Stimulated activated CD8-positive, alpha-beta memory T cell treated with anti-CD3 and anti-CD28 coated beads, Interleukin-12 subunit alpha, Interleukin-12 subunit beta, amount 100 ng/mL, for 1 hour (primary cell): Measurements from ENCODE around the gene SDC3.

Source experiments
- DNase-seq: peaks from one replicate; pipeline ENCODE4 v3.0.0-alpha.2; 2020; ENCODE audit warnings: low read depth

SDC3 gene

GRCh38 chr1:30888391-30888790 is 20.2 kb downstream of the SDC3 start:
- DNase-seq, result no peak

- DNase-seq, result no peak
These were observed 20.9 kb downstream of the SDC3 start for GRCh38 chr1:30887485-30888315.

- DNase-seq, result no peak
These were observed 21.7 kb downstream of the SDC3 start for GRCh38 chr1:30886710-30887428.

- DNase-seq, result no peak
These were observed 22.7 kb downstream of the SDC3 start for GRCh38 chr1:30885570-30886522.

- no peak for DNase-seq
These were observed 23.8 kb downstream of the SDC3 start for GRCh38 chr1:30884723-30885122.

- DNase-seq, result no peak
These were observed 25.0 kb downstream of the SDC3 start for GRCh38 chr1:30883389-30884172.

- DNase-seq, result no peak
These were observed 25.7 kb downstream of the SDC3 start for GRCh38 chr1:30882678-30883388.

- DNase-seq, result no peak
These were observed 27.0 kb downstream of the SDC3 start for GRCh38 chr1:30881319-30882181.

GRCh38 chr1:30880678-30881318 is 27.8 kb downstream of the SDC3 start:
- DNase-seq, result no peak

- no peak for DNase-seq
These were observed 28.4 kb downstream of the SDC3 start for GRCh38 chr1:30879940-30880677.

GRCh38 chr1:30879126-30879786 is 29.3 kb downstream of the SDC3 start:
- no peak for DNase-seq

GRCh38 chr1:30878559-30878958 is 30.0 kb downstream of the SDC3 start:
- DNase-seq, result no peak

GRCh38 chr1:30878016-30878415 is 30.5 kb downstream of the SDC3 start:
- DNase-seq, result no peak

GRCh38 chr1:30877205-30877912 is 31.2 kb downstream of the SDC3 start:
- no peak for DNase-seq

- DNase-seq, result no peak
These were observed 31.9 kb downstream of the SDC3 start for GRCh38 chr1:30876451-30877204.

GRCh38 chr1:30875916-30876315 is 32.6 kb downstream of the SDC3 start:
- no peak for DNase-seq

GRCh38 chr1:30875197-30875596 is 33.4 kb downstream of the SDC3 start:
- no peak for DNase-seq
